UCSD-AML1 (cell line): ENCODE data around the gene SLC25A14.

ENCODE experiments used
- DNase-seq: peaks from one replicate; lab custom pipeline; 2025; ENCODE audit not compliant: unreplicated experiment; lab: John Stamatoyannopoulos, UW

Gene SLC25A14

GRCh38 chrX:130378024-130378669 lies 38.4 kb downstream of the SLC25A14 start:
- no peak for DNase-seq

GRCh38 chrX:130385520-130385919 lies 45.8 kb downstream of the SLC25A14 start, which contains the start of gene GPR119:
Gene GPR119, minus strand, starts transcription at chrX:130385674. Its CDS starts 227 bp downstream, at chrX:130385447.
- no peak for DNase-seq

DNA sequence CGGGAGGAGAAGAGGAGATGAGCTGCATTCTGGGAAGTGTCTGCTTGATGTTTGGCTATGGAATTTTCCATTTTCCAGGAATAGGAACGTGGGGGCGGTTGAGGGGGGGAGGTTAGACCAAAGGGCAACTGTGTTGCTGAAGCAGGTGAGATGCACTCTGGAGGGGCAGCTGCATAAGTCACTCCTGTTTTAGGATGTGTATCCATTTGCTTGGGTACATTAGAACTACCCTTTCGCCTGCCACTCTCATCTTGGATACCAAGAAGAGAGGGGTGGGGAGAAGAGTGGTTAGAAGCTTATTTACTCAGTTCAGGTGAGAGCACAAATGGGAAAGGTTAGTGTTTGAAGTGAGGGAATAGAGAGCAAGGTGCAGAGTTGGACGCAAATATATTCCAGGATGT lies 46.7 kb downstream of the SLC25A14 start:
- no peak for DNase-seq

GRCh38 chrX:130393451-130394074 lies 53.8 kb downstream of the SLC25A14 start:
- DNase-seq = peak; percentile 25

DNA sequence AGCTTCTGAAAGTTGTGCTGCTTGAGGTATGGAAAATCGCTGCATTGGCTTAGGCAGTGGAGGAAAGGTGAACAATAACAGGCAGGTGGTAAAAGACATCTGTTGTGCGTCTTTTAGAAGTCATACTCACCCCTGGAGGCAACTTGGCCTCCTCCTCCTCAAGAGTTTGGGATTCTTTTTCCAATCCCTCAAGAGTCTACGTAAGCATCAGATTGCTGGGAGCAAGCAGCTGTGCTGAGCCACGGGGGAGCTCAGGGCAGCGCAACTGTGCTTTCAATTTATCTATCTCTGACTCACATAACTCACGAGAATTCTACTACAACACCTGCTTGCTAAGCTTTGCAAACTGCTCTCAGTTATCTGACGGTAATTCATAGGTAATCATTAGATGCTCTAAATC lies 55.6 kb downstream of the SLC25A14 start:
- no peak for DNase-seq

DNA sequence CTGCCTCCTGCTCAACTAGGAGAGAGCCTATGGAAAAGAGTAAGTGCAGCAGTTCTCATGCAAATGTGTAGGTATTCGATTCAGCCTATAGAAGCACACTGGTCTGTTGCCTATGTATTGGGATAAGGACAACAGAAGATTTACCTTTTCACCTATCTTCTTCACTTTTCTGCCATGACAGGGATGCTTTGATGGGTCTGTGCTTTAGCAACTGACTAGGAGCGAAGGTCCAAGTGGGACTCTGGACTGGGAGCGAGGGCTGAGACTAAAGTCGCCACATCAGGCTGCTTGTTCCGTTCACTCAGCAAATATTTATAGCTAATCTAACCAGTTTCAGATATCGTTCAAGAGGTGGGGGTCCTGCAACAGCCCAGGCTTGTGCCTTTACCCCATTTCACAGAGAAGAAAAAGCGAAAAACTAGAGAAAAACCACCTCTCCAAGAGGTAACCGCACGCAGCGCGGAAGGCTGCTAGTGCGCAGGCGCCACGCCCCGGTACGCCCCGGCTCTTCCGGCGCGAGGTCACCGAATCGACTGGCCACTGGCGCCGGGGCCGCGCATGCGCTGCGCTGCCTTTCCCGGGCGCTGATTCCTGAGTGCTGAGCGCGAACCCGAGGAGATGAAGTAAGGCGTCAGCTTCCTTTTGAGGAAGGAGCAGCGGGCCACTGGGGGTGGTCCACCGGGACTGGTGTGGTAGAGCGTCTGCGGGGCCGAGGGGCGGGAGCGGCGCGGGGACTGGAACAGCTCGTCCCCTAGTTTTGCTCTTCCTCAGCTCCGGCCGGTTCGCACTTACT lies 61.9 kb downstream of the SLC25A14 start, which contains the start of gene RBMX2:
Gene RBMX2, plus strand, starts transcription at position 573 of the 793 bp plus-strand sequence. Its CDS starts 46 bp downstream, at position 619.
- peak; percentile 82 for DNase-seq

GRCh38 chrX:130402208-130402684 lies 62.5 kb downstream of the SLC25A14 start:
- no peak for DNase-seq

GRCh38 chrX:130413415-130413814 lies 73.7 kb downstream of the SLC25A14 start:
- no peak for DNase-seq

DNA sequence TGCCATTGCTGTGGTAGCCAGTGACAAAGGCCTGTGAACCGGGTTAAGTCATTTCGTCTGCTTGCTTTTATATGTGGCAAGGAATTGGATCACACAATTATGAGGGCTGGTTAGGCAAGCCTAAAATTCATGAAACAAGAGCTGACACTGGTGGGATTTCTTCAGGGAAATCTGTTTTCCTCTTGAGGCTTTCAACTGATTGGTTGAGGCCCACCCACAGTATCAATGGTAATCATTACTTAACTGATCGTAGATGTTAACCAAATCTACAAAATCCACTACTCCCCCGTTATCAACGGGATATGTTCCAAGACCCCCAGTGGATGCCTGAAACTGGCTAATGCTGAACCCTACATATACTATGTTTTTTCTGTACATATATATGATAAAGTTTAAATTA lies 75.1 kb downstream of the SLC25A14 start:
- DNase-seq = no peak

DNA sequence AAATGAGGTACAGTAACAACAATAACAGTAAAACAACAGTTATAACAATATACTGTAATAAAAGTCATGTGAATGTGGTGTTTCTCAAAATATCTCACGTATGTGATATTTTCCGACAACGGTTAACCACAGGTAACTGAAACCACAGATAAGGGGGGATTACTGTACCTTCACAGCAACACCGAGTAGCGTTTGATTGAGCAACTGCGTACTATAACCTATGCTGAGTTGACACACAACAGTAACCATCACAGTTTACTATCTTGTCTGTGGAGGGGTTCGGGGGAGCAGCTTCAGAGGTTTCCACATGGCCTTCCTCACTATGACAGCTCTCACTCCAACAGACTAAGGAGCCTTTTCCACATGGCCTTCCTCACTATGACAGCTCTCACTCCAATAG lies 75.5 kb downstream of the SLC25A14 start:
- no peak for DNase-seq

DNA sequence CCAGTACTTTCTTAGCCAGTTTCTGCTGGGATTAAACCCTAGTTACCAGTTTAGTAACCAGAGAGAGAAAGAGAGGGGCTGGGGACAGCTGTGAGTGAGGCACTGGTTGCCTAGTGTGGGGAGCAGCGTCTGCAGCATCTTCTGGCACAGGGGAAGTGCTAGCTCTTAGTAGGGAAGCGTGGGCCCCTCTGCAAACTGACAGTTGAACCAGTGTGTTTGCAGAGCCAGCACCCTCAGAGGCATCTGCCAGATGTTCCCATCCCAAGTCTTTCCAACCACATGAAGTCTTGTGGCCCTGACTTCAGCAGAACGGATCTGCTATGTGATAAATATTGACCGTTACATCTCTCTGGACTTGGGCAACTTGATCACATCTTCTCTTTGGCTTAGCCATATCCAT lies 77.1 kb downstream of the SLC25A14 start:
- no peak for DNase-seq

DNA sequence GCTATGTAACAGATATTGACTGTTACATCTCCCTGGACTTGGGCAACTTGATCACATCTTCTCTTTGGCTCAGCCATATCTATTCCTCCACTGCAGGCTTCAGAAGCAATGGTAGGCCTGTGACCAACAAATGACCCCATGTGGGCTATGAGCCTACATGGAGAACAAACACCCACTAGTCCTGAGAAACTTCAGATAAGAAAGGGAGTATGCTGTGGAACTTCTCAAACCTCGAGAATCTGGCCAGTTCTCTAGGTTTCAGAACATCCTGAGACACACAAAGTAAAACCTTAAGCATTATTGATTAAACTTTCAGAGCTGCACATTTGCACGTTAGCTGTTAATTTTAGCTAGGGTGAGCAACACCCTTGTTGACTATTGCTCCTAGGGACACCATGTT lies 78.3 kb downstream of the SLC25A14 start:
- no peak for DNase-seq

DNA sequence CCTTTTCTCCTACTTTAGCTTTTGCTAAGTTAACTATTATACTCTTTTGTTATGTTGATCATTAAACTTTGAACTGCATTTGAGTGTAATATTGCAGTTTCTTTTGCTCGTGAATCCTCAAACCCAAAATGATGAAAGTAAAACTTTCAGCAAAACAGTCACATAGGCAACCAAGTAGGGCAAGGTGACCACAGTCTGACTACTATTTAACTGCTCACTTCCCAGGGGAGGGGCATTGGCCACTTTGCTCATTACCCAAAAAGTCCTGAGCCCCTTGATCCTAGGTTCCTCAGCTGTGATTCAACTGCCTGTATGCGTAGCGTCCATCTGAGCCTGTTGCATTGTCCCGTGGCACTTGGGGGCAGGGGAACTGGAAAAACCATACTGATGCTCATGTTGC lies 79.0 kb downstream of the SLC25A14 start:
- DNase-seq = no peak

GRCh38 chrX:130419263-130419662 lies 79.5 kb downstream of the SLC25A14 start:
- no peak for DNase-seq
